Measurements from ENCODE around the gene LMNTD2.
A peak's percentile ranks its signal among the peaks of the same experiment; 100 is the strongest.

LMNTD2 gene, protein sequence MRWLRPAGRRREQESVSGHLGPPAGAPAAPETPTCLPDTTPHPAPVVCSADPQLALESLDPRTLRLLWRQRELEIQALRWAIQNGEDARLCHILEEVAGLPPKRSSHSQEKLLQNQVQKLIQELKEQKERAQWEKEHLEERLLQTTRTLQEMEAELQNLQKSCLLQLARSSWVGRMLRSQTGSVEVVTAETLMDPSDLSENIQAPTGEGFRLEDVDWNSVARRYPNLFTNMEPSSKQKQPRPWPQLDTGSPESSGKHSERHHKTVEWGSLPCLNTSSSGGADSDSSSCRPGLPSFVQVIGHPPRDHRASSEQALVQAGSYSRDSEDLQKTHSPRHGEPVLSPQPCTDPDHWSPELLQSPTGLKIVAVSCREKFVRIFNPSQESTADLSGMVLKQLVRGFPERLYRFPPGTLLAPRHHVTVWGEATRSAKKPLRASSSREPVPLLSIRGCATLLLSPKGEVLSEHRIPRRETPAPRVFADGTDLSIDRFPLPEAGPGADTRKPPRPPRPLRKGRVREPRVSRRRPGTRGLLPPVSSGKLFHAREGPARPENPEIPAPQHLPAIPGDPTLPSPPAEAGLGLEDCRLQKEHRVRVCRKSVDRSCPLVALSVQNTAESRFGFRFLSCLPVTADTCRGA

DNA sequence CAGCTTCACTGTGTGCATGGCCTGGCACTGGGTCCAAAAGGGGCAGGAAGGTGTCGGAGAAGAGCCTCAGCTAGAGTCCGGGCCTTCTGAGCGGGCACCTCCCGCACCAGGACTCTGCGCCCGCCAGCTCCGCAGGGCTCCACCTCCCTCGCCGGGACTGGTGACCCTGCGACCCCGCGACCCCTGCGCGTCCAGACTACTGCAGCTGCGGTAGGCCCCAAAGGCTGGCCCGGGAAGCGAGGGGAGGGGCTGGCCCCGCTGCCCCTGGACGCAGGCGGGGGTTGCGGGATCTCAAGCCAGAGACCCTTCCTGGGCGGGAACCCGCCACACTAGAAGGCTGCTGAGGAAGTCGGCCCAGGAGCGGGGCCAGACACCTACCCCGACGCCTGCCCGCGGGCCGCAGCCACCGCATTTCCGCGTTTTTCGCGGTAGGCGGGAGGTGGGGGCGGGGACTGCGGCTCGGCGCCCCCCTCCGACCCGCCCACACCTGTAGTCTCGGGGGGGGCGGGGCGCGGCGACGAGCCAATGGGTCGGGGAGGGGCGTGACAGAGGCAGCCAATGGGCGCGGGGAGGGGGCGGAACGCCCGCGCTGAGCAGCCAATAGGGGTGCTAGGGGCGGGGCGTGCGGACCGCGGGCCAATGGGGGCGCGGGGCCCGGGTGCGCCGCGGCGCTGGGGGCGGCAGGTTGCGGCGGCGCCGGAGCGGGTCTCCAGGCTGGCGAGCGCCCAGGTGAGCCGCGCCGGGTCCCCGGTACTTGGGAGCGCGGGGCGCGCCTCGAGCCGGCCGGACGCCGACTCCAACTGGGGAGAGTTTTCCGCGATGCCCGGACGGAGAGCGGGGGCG is at the start of gene LMNTD2, which contains the start of gene RASSF7:
Gene LMNTD2, minus strand, starts transcription at position 434 of the 843 bp plus-strand sequence. Its CDS starts 22 bp downstream, at position 412.
Gene RASSF7, plus strand, starts transcription at position 666 of the 843 bp plus-strand sequence. CDS start 799 bp downstream, outside the sequence.
- peak; percentile 49 for DNase-seq

DNA sequence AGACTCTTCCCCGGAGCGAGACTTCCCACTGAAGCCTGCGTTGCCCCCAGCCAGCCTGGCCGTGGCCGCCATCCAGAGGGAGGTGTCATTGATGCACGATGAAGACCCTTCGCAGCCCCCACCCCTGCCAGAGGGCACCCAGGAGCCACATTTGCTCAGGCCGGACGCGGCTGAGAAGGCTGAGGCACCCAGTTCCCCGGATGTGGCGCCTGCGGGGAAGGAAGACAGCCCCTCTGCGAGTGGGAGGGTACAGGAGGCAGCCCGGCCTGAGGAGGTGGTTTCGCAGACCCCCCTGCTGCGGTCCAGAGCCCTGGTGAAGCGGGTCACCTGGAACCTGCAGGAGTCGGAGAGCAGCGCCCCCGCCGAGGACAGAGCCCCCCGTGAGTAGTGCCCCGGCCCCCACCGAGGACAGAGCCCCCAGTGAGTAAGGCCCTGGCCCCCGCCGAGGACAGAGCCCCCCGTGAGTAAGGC is 48.8 kb upstream of the LMNTD2 start:
- DNase-seq, result no peak

DNA sequence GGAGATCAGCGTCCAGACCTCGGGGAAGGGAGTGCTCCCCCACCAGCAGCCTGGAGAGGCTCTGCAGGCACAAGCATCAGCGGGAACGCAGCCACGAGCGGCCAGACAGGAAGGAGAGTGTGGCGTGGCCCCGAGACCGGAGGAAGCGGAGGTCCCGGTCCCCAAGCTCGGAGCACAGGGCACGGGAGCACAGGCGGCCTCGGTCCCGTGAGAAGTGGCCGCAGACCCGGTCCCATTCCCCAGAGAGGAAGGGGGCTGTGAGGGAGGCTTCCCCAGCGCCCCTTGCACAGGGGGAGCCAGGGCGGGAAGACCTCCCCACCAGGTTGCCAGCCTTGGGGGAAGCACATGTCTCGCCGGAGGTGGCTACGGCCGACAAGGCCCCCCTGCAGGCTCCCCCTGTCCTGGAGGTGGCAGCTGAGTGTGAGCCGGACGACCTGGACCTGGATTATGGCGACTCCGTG is 48.3 kb upstream of the LMNTD2 start:
- DNase-seq, result no peak

DNA sequence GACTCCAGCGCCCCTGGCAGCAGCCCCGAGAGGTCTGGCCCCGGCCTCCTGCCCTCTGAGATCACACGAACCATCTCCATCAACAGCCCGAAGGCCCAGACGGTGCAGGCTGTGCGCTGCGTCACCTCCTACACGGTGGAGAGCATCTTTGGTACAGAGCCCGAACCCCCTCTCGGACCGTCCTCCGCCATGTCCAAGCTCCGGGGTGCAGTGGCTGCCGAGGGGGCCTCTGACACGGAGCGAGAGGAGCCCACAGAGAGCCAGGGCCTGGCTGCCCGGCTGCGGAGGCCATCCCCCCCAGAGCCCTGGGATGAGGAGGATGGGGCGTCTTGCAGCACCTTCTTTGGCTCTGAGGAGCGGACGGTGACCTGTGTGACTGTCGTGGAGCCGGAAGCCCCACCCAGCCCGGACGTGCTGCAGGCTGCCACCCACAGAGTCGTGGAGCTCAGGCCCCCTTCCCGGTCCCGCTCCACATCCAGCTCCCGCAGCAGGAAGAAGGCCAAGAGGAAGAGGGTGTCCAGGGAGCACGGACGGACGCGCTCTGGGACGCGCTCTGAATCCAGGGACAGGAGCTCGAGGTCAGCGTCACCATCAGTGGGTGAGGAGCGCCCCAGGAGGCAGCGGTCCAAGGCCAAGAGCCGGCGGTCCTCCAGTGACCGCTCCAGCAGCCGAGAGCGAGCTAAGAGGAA is 47.6 kb upstream of the LMNTD2 start:
- no peak for DNase-seq

DNA sequence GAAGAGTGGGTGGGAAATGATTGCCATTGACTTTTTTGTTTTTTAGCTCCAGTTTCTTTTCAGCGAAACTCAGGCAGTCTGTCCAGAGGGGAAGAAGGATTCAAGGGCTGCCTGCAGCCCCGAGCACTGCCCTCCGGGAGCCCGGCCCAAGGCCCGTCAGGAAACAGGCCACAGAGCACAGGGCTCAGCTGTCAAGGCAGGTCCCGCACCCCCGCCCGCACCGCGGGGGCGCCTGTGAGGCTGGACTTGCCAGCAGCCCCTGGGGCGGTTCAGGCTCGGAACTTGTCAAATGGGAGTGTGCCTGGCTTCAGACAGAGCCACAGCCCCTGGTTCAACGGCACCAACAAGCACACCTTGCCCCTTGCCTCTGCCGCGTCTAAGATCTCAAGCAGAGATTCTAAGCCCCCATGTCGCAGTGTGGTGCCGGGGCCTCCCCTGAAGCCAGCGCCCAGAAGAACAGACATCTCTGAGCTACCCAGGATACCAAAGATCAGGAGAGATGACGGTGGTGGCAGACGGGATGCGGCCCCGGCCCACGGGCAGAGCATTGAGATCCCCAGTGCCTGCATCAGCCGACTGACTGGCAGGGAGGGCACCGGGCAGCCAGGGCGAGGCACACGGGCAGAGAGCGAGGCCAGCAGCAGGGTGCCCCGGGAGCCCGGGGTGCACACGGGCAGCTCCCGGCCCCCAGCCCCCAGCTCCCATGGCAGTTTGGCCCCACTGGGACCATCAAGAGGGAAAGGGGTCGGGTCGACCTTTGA is 46.7 kb upstream of the LMNTD2 start:
- DNase-seq, result no peak

DNA sequence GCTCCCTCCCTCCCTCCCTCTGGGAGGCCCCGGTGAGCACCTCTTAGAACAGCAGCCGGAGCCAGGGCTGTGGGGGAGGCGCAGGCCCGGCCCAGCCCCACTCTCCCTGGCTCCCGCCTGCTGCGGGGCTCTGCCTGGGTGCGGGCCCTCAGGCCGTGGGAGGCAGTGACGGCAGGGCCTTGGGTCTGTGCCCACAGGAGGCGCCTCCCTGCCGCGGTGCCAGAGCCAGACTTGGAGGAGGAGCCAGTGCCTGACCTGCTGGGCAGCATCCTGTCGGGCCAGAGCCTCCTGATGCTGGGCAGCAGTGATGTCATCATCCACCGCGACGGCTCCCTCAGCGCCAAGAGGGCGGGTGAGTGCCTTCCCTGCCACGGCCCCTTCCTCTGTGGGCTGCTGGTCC is 45.7 kb upstream of the LMNTD2 start:
- DNase-seq, result no peak

DNA sequence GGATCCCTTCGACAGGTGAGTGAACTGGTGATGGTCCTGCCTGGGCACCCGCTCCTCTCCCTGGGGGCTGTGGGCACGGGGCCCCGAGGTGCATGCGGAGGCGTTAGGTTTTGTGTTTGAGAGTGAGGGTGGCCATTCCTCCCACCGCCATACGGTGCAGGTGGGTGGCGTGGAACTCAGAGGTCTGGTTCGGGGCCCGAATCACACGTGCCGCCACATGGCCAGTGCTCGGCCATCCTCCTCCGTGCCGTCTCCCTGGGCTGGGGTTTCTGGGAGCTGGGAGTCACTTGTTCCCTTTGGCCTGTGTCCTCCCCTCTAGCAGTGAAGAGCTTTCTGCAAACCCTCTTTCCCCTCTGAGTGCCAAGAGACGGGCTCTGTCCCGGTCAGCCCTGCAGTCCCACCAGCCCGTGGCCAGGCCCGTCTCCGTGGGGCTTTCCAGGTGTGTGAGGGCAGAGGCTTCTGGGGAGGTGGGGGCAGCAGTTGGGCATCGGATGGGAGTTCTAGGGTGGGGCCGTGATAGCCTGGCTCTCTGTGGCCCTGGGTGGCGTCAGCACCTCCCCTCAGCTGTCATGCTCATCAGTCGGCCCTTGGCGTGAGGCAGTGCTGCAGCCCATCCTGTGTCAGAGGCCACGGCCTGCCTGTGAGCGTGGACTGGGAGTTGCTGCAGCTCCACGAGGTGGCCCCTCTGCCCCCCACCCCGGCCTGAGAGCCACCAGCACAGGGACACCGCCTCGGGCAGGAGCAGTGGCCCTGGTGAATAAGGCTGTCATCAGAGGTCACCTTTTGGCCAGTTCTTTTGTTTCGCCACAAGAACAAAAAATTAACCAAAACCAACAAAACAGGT is 45.0 kb upstream of the LMNTD2 start:
- DNase-seq, result no peak

DNA sequence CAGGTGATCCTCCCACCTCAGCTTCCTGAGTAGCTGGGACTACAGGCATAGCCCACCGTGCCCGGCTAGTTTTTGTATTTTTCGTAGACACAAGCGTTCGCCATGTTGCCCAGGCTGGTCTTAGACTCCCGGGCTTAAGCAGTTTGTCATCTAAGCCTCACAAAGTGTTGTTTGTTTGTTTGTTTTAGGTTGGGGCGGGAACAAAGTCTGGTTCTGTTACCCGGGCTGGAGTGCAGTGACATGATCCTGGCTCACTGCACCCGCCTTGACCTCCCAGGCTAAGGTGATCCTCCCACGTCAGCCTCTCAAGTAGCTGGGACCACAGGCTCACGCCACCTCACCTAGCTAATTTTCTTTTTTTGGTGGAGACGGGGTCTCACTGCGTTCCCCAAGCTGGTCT is 42.6 kb upstream of the LMNTD2 start:
- DNase-seq, result no peak

DNA sequence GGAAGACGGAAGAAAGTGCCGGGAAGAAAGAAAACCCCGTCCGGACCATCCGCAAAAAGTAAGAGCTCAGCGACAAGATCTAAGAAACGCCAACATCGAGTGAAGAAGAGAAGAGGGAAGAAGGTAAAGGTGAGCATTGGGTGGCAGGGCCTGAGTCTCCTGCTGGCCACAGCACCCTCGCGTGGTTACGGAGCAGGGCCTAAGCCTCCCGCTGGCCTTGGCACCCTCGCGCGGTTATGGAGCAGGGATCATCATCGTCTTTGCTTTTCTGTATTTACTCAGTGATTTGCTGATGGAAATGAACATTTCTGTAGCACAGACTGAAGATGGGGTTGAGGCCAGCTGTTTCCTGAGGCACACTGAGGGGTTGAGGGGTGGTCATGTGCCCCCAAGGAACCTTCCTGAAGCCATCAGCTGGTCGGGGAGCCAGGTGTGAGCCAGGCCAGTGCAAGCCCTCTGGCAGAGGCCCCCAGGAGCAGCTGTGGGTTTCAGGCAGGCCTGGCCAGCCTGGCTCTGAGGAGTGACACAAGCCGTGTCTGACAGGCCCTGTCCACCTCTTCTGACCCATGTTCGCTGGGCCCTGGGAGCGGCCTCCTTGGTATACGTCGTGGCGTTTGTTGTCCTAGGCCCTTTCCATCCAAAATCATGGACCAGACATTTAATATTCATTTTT is 41.2 kb upstream of the LMNTD2 start:
- DNase-seq, result no peak

DNA sequence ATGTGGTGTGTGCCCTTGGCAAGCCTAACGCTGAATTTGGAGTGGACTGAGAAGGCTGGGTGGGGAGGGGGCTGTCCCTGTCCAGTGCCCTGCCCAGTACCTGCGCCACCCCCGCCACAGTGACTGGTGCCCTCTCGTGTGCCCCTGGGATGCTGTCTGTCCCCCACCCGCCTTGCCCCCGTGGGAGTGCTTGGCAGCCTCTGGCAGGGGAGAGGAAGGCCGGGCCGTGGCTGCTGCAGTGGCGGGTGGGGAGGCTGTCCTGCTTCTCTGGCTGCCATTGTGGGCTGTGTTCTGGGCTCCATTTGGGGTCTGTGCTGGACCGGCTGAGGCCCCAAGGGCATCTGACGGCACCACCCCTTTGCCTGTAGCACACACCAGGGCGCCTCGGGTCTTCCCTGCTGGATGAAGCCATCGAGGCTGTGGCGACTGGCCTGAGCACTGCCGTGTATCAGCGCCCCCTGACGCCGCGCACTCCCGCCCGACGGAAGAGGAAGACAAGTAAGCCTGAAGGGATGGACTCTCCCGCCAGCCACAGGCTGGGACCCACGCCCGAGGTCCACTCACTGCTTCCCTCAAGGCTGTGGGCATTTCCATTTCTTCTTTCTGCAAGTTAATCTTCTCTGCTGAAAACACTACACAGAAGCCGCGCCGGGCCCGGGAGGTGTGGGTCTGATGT is 37.6 kb upstream of the LMNTD2 start:
- DNase-seq, result no peak

DNA sequence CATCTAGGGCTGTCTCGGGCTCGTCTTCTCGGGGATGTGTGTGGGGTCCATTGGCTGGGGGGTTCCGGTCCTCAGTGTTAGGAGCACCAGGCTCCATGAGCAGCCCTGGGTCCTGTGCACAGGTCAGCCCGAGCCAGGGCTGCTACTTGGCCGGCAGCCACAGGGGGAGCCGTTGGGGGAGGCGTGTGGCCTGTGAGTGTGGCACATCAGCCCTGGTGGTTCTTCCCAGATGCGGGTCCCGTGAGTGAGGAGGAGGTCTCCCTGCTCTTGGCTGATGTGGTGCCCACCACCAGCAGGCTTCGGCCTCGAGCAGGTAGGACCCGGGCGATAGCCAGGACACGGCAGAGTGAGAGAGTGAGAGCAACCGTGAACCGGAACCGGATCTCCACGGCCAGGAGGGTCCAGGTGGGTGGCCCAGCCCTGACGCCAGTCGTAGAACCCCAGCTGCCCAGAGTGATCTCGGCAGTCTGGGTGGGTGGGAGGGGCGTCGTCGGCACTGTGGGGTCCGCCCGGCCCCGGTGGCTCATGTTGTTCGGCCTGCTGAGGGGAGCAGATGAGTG is 36.7 kb upstream of the LMNTD2 start:
- DNase-seq, result no peak

DNA sequence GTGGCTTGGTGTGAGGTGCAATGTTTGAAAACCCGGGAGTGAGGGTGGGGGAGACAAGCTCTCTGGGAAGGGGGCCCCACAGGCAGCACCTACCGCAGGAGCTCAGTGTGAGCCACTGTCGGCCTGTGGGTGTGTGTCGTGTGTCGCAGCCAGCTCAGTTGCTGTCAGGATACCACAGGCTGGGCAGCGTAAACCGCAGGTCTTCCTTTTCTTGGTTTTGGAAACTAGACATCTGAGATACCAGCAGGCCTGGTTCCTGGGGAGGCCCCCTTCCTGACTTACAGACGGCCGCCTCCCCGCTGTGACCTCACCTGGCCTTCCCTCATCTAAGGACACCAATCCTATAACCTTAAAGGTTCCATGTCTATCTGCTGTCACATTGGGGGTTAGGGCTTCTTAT is 35.8 kb upstream of the LMNTD2 start:
- no peak for DNase-seq

DNA sequence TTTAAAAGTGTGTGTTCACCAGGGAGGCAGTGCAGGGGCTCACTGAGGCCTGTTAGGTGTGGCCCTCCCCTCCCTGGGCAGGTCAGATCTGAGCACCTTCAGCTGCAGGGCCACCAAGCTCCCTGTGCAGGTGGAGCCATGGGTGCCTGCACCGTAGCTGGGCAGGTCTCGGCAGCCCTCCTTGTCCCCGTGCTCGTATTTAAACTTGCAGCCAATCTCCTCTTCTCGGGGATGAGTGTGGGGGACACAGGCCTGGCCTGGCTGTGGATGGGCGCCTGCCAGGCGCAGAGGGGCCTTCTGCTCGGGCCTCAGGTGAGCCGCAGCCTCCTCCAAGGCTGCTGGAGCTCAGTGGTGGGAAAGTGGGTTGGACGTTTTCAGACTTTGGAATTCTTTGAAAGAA is 34.9 kb upstream of the LMNTD2 start:
- no peak for DNase-seq

DNA sequence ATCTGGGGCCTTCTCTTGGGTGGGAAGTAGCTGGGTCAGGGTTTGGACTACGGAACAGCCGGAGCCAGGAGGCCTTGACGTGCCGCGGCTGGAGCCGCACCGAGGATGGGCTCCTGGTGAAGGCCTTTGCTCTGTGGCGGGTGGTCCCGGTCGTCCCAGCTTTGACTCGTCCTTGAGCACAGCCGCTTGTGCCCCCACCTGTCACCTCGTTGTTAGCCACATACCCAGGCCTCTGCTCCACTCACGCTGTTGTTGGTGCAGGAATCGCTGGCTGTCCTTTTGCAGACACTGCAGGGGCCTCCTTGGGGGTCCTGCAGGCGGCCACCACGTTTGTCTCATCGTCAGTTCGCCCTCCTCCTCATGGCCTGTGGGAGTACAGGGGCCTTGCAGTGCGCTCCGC is 32.8 kb upstream of the LMNTD2 start:
- DNase-seq, result no peak

DNA sequence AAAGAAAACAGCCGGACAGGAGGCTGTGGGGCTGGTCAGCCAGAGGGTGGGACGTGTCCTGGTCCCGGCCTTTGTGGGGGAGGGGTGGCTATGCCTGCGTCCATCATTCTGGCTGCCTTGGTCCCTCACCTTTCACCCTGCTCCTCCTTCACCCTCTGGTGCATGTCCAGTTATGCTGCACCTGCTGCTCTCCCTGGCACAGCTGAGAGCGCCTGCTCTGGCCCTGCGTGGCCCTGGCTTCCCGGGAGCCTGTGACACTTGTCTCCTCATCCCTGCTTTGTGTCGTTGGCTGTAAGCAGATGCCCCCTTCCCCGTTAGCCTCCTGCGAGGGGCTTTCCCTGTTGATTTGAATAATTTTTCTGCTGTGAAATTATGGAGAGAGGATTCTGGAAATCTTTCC is 32.4 kb upstream of the LMNTD2 start:
- DNase-seq, result no peak

DNA sequence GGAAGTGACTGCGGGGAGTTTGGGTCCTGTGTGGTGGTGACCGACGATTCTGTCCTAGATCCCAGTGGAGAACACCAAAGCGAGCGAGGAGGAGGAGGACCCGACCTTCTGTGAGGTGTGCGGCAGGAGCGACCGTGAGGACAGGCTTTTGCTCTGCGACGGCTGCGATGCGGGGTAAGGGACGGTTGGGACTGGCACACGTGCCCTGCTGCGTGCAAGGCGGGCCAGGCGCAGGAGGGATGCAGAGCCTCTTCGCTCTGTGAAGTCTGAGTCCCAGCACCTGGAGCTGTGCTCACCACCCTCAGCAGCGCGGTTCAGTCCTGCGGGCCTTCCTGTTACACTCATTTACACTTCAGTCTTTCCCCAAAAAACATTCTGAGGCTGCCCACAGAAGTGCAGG is 32.0 kb upstream of the LMNTD2 start:
- DNase-seq, result no peak

DNA sequence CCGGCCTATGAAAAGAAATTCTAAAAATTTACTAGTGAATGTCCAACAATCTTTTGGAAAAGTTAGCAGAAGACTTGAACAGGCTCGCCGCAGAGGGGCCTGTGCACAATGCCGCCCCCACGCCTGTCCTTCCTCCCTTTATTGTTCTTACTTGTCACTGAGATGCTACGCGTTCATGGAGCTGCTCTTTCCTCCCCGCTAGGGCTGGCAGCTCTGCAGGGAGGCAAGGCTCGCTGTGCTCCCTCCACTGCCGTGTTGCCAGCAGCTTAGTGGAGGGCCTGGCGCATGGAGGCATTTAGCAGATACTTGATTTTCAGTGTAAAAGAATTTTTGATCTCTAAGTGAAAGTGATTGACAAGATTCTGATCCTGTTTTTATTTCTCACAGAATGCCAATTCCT is 30.5 kb upstream of the LMNTD2 start:
- no peak for DNase-seq

DNA sequence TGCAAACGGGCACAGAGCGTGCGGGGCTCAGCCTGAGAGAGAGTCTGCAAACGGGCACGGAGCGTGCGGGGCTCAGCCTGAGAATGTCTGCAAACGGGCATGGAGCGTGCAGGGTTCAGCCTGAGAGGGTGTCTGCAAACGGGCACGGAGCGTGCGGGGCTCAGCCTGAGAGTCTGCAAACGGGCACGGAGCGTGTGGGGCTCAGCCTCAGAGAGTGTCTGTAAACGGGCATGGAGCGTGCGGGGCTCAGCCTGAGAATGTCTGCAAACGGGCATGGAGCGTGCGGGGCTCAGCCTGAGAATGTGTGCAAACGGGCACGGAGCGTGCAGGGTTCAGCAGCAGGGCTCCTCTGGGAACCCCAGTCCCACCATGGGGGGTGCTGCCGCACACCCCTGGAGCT is 29.3 kb upstream of the LMNTD2 start:
- DNase-seq, result no peak

DNA sequence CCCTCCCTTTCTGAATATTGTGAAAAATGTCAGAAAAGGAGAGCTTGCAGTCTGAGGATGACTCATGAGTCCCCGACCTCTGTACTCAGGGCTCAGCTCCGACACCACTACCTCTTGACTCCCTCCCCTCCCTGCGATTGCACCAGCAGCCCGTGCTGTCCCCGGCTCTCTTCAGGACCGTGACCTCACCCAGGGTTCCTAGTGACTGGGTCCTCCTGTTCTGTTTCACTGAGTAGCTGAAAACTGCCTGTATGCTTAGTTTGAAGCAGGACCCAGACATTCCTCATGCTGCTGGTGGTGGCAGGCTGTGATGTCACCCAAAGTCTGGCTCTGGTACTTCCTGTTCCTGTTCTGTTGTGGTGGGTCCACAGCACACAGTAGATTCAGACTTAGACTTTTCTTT is 27.4 kb upstream of the LMNTD2 start:
- DNase-seq, result no peak

Measured in DMS79 treated with DMSO at 0.1 percent for 48 hours (cell line).